HCT116 (cell line): ENCODE data around the gene PLEKHG1. TPM values are rescaled to one million over a fixed set of nuclear protein-coding genes. Genes with fewer than 3 reads are reported as not detected.
A peak's percentile ranks its signal among the peaks of the same experiment; 100 is the strongest.

Experiments used
- ATAC-seq: fragments of 200-7000 bp; cut with Tn5 transposase; 2 replicates; pipeline ENCODE4 v1.9.1; 2020; ENCODE audit warnings: mild to moderate bottlenecking, moderate library complexity
- BruUV-seq: library from RNA; stranded (reverse); fragments of 400-500 nt; replicated peaks from 2 replicates; lab custom pipeline; 2021; lab: Mats Ljungman, UMichigan
- CTCF ChIA-PET: fragments of 300-600 bp; sonication (Branson Sonifier 250); formaldehyde crosslinking; loops from one replicate; lab custom pipeline; 2021; ENCODE audit warnings: antibody characterized with exemption; lab: Charles Lee
- POLR2A ChIA-PET: fragments of 300-600, 350-600 bp; sonication (Branson Sonifier 250); formaldehyde crosslinking; loops from one replicate; lab custom pipeline; 2021; ENCODE audit warnings: antibody characterized with exemption; lab: Charles Lee
- RAD21 ChIA-PET, 2 experiments: fragments of 300-600 bp; sonication (Branson Sonifier 250); formaldehyde crosslinking; loops; one replicate each; lab custom pipeline; 2023; ENCODE audit warnings: low total read pairs in 2 of 2; ENCODE audit not compliant: uncharacterized antibody in 2 of 2, unreplicated experiment in 2 of 2, low non-redundant PET in 1 of 2; lab: Charles Lee
- DNase-seq: peaks from one replicate; pipeline ENCODE4 v3.0.0-alpha.2; 2010; ENCODE audit warnings: low read depth, low spot score
- H2AFZ ChIP-seq: fragments of 200-600 bp; shearing (Covaris generic), sonication (generic); 2 replicates; pipeline ENCODE4 v1.6.1; 2017; ENCODE audit warnings: low read depth, mixed run types, mixed read lengths, antibody characterized with exemption, low read length; ENCODE audit not compliant: poor library complexity, severe bottlenecking
- H3K27ac ChIP-seq: 2 replicates; pipeline ENCODE4 v1.5.1; 2012; ENCODE audit warnings: low read depth, low read length
- H3K27me3 ChIP-seq: fragments of 200-600 bp; sonication (generic); 2 replicates; pipeline ENCODE4 v1.6.1; 2016; ENCODE audit warnings: mixed run types, low read length, mixed read lengths; ENCODE audit not compliant: insufficient read depth
- H3K36me3 ChIP-seq, 2 experiments: fragments of 200-500 bp in 1 of 2; fragments of 200-600 bp in 1 of 2; sonication (Bioruptor generic) in 1 of 2; sonication (generic) in 1 of 2; 2 replicates each; pipeline versions ENCODE4 v1.5.1 to v1.6.1; 2014 to 2016; ENCODE audit warnings: low read length in 2 of 2, inconsistent platforms in 1 of 2, mixed read lengths in 1 of 2, mixed run types in 1 of 2; ENCODE audit not compliant: insufficient read depth in 2 of 2, control insufficient read depth in 1 of 2
- H3K4me1 ChIP-seq, 2 experiments: fragments of 200-600 bp in 1 of 2; sonication (generic) in 1 of 2; 2 replicates each; pipeline versions ENCODE4 v1.5.1 to v1.6.1; 2012 to 2017; ENCODE audit warnings: low read length in 2 of 2, inconsistent platforms in 1 of 2, mild to moderate bottlenecking in 1 of 2, mixed read lengths in 1 of 2, mixed run types in 1 of 2, moderate library complexity in 1 of 2; ENCODE audit not compliant: insufficient read depth in 2 of 2, control insufficient read depth in 1 of 2
- H3K4me2 ChIP-seq: fragments of 200-600 bp; sonication (generic); 2 replicates; pipeline ENCODE4 v1.6.1; 2017; ENCODE audit warnings: mixed run types, low read length, mixed read lengths
- H3K4me3 ChIP-seq, 2 experiments: fragments of 200-600 bp in 1 of 2; sonication (generic) in 1 of 2; replicated peaks in 1 of 2; 2 replicates each; pipeline ENCODE4 v1.5.1; 2011 to 2016; ENCODE audit warnings: low read length in 2 of 2, control low read depth in 1 of 2, low read depth in 1 of 2, mild to moderate bottlenecking in 1 of 2, mixed read lengths in 1 of 2, mixed run types in 1 of 2
- H3K79me2 ChIP-seq: fragments of 200-600 bp; sonication (generic); 2 replicates; pipeline ENCODE4 v1.6.1; 2017; ENCODE audit warnings: mild to moderate bottlenecking, mixed run types, low read length, moderate library complexity, mixed read lengths; ENCODE audit not compliant: insufficient read depth
- H3K9ac ChIP-seq: fragments of 200-600 bp; sonication (generic); 2 replicates; pipeline ENCODE4 v1.6.1; 2016; ENCODE audit warnings: low read length, mixed read lengths
- H3K9me2 ChIP-seq: fragments of 200-600 bp; sonication (generic), shearing (Covaris generic); 2 replicates; pipeline ENCODE4 v1.6.1; 2017; ENCODE audit warnings: mixed run types, mild to moderate bottlenecking, moderate library complexity; ENCODE audit not compliant: insufficient read depth
- H3K9me3 ChIP-seq, 2 experiments: fragments of 200-500 bp in 1 of 2; fragments of 200-600 bp in 1 of 2; sonication (Bioruptor generic) in 1 of 2; sonication (generic) in 1 of 2; 2 replicates each; pipeline ENCODE4 v1.6.1; 2014 to 2017; ENCODE audit warnings: low read length in 2 of 2, mixed read lengths in 2 of 2, inconsistent platforms in 1 of 2, low read depth in 1 of 2, mild to moderate bottlenecking in 1 of 2, mixed run types in 1 of 2, moderate library complexity in 1 of 2; ENCODE audit not compliant: control insufficient read depth in 1 of 2, insufficient read depth in 1 of 2
- H4K20me1 ChIP-seq: fragments of 200-600 bp; sonication (generic), shearing (Covaris generic); 2 replicates; pipeline ENCODE4 v1.6.1; 2017; ENCODE audit warnings: mixed run types, mild to moderate bottlenecking, moderate library complexity; ENCODE audit not compliant: insufficient read depth
- CTCF ChIP-seq, 3 experiments: fragments of 200-600 bp in 1 of 3; sonication (generic) in 1 of 3; IDR thresholded peaks in 2 of 3; conservative IDR thresholded peaks in 1 of 3; 2 replicates each; pipeline ENCODE4 v1.5.1; 2012 to 2017; ENCODE audit warnings: low read depth in 2 of 3, low read length in 2 of 3, antibody characterized with exemption in 1 of 3, borderline replicate concordance in 1 of 3, control low read depth in 1 of 3, mild to moderate bottlenecking in 1 of 3, mixed read lengths in 1 of 3, mixed run types in 1 of 3, moderate library complexity in 1 of 3; ENCODE audit not compliant: insufficient read depth in 1 of 3
- EGR1 ChIP-seq: IDR thresholded peaks from 2 replicates; pipeline ENCODE4 v1.6.1; 2012; ENCODE audit warnings: low read depth
- EZH2 ChIP-seq: fragments of 200-600 bp; sonication (generic); IDR thresholded peaks from 2 replicates; pipeline ENCODE4 v1.6.1; 2017; ENCODE audit warnings: antibody characterized with exemption, mixed run types
- FOSL1 ChIP-seq: IDR thresholded peaks from 2 replicates; pipeline ENCODE4 v1.6.1; 2012; ENCODE audit warnings: low read depth
- POLR2A ChIP-seq: IDR thresholded peaks from 2 replicates; pipeline ENCODE4 v1.7.0; 2011; ENCODE audit warnings: borderline replicate concordance; ENCODE audit not compliant: insufficient read depth, insufficient read length; ENCODE audit errors: extremely low read depth
- POLR2AphosphoS5 ChIP-seq: IDR thresholded peaks from 2 replicates; pipeline ENCODE4 v1.6.1; 2011; ENCODE audit warnings: mild to moderate bottlenecking, low read depth, low read length, moderate library complexity
- RAD21 ChIP-seq: IDR thresholded peaks from 2 replicates; pipeline ENCODE4 v1.6.1; 2012; ENCODE audit warnings: low read depth, mild to moderate bottlenecking
- SP1 ChIP-seq: IDR thresholded peaks from 2 replicates; pipeline ENCODE4 v1.6.1; 2012; ENCODE audit warnings: low read depth
- SRF ChIP-seq: IDR thresholded peaks from 2 replicates; pipeline ENCODE4 v1.6.1; 2012; ENCODE audit warnings: low read depth
- YY1 ChIP-seq: IDR thresholded peaks from 2 replicates; pipeline ENCODE4 v1.6.1; 2011; ENCODE audit warnings: low read length, low read depth, moderate library complexity, mild to moderate bottlenecking; ENCODE audit not compliant: insufficient replicate concordance; ENCODE audit errors: extremely low read depth
- ZFX ChIP-seq: fragments of 450-650 bp; IDR thresholded peaks from 2 replicates; pipeline ENCODE4 v1.6.1; 2017
- intact Hi-C: fragments of 100-400 bp; cut with micrococcal nuclease; formaldehyde crosslinking; loops from 2 replicates; pipeline ENCODE4 v1.10.0; 2022
- total RNA-seq: library from RNA; stranded (reverse); gene quantifications from one replicate; pipeline ENCODE4 v1.2.1, GENCODE V29; 2021; ENCODE audit not compliant: unreplicated experiment
- TF ChIP-seq, protein P1 (sequence below): IDR thresholded peaks from 2 replicates; pipeline ENCODE4 v1.6.1; 2012

Gene PLEKHG1
- total RNA-seq, 1 experiment from 2014 or later = 10.4 TPM

DNA sequence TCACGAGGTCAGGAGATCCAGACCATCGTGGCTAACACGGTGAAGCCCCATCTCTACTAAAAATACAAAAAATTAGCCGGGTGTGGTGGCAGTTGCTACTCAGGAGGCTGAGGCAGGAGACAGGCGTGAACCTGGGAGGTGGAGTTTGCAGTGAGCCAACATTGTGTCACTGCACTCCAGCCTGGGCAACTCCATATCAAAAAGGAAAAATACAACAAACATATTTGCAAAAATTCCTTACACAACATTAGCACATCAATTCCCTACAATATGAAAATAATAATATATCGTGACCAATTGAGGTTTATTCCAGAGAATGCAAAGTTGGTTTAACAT lies 38.8 kb upstream of the PLEKHG1 start:
- TF ChIP-seq SP1 (no peak), FOSL1 (no peak), SRF (no peak), EZH2 (no peak), CTCF (IDR thresholded peaks at IDR 0.05 in 2 of 3, conservative IDR thresholded peaks at IDR 0.05 in 1 of 3; ENCODE audit: borderline replicate concordance in 1 of 3, insufficient read depth in 1 of 3, low read depth in 2 of 3, low read length in 2 of 3) (no peak), POLR2AphosphoS5 (no peak), POLR2A (no peak), EGR1 (no peak), RAD21 (no peak)
- no peak overlapping the region for H3K9ac ChIP-seq
- no peak overlapping the region for H3K4me2 ChIP-seq

DNA sequence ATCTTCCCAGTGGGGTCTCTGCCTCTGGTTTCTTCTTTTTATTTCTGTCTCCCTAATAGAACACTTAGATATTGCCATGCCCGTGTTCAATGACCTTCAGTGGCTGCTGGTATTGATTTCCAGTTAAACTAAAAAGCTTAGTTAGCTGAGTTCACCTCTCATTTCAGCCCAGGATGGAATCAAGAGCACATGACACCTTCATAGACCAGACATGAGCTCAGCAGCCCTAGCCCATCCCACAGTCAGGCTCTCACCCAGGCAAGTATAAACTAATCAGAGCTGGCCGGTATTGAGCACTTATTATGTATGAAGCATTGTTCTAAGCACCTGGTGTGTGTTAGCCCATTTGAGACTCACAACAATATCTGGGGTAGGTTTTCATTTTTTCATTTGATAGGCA lies 33.7 kb upstream of the PLEKHG1 start:
- H4K20me1 ChIP-seq = no peaks in the 10 kb centered on the region
- TF ChIP-seq, protein P1, sequence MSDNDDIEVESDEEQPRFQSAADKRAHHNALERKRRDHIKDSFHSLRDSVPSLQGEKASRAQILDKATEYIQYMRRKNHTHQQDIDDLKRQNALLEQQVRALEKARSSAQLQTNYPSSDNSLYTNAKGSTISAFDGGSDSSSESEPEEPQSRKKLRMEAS = no peak
- no peak for TF ChIP-seq POLR2AphosphoS5
- TF ChIP-seq EZH2 = no peak
- TF ChIP-seq ZFX = no peak
- TF ChIP-seq SP1 = no peak
- no peak for TF ChIP-seq YY1
- no peak for TF ChIP-seq FOSL1
- no peak for TF ChIP-seq SRF
- TF ChIP-seq EGR1 = no peak
- ATAC-seq (no peak), DNase-seq (no peak)
- H3K4me3 ChIP-seq = no peak overlapping the region
- no peaks in the 10 kb centered on the region for H3K79me2 ChIP-seq
- peaks cover 3% of the 10 kb centered on the region; the same call in 1 of the 2 replicates for H3K27me3 ChIP-seq
- no TSS peak for BruUV-seq
- intact Hi-C loops = no loop called here
- H3K36me3 ChIP-seq = no peaks in the 10 kb centered on the region
- H3K9ac ChIP-seq = no peak overlapping the region
- ChIA-PET RAD21 (no interaction called here), CTCF (no interaction called here), POLR2A (no interaction called here)
- no peak overlapping the region for H2AFZ ChIP-seq
- no peaks in the 10 kb centered on the region for H3K4me1 ChIP-seq
- H3K27ac ChIP-seq = no peak overlapping the region
- no peak overlapping the region for H3K4me2 ChIP-seq
- no peaks in the 10 kb centered on the region for H3K9me3 ChIP-seq
- H3K9me2 ChIP-seq = no peaks in the 10 kb centered on the region

More for the DNA sequence above, 38.8 kb upstream of the PLEKHG1 start:
- POLR2A ChIA-PET = no interaction called here
- ATAC-seq (no peak), DNase-seq (no peak)
- Histone ChIP-seq H3K9me3 (no peaks in the 10 kb centered on the region), H3K27me3 (no peaks in the 10 kb centered on the region), H2AFZ (peak overlapping the region; percentile 13), H4K20me1 (no peaks in the 10 kb centered on the region), H3K4me1 (no peaks in the 10 kb centered on the region), H3K27ac (no peak overlapping the region), H3K36me3 (no peaks in the 10 kb centered on the region), H3K79me2 (no peaks in the 10 kb centered on the region), H3K9me2 (no peaks in the 10 kb centered on the region), H3K4me3 (no peak overlapping the region)
- RAD21 ChIA-PET = no interaction called here
- CTCF ChIA-PET = no interaction called here
- intact Hi-C loops = no loop called here
- BruUV-seq = no TSS peak
